DMS 273 (cell line): Measurements from ENCODE around the gene SMYD1.

ENCODE experiments used
- DNase-seq: peaks from one replicate; lab custom pipeline; 2025; ENCODE audit not compliant: unreplicated experiment; lab: John Stamatoyannopoulos, UW

Gene SMYD1

DNA sequence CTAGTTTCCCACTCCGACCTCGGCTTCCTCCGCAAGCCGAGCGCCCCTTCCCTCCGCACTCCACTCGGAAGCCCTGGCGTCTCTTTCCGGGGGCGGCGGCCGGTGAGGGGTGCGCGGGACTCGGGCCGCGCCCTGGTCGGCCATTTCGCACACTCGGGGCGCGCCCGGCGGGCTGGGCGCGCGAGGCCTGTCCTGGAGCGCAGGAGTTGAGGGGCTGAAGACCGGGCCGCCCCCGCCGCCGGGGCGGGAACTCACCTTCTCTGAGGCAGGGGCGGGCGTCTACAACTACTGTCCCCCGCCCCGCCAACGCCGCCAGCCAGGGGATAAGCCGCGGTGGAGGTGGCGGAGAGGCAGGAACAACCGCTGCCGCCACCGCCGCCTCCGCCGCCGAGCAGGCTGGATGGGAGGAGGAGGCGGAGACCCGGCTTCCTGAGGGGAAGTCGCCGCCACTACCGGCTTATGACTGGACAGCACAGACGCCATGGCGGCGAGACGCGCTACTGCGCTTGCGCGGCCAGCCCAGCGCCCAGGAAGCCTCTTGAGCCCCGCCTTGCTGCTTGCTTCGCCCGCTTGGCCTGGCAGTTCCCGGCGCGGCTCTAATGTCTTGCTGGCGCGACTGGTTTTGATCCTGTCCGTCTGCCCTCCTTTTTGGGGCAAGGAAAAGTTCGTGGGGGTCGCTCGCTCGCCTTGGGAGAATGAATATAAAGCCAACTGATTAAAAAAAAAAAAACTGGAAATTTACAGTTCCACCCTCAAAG, 12.1 kb upstream of the SMYD1 start, which contains the start of gene KRCC1:
Gene KRCC1, minus strand, starts transcription at position 413 of the 758 bp plus-strand sequence. CDS start 27,220 bp downstream, outside the sequence.
- peak; percentile 98 for DNase-seq

DNA sequence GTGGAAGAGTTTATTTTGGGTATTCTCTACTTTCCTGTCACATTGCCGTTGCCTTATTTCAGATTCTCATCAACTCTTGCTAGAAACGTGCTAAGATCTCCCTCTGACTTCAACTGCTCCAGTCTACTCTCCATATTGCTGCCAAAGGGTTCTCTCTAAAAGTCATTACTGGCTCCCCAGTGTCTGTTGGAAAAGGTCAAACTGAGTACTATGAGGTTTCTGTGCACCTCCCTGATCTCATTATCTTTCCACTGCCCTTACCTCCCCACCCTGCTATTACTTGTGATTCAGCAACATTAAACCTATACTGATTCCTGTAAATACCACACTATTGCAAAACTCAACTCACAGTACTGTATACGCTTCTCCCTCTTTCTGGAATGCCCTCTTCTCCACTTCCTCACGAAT, 10.2 kb upstream of the SMYD1 start:
- DNase-seq: no peak

DNA sequence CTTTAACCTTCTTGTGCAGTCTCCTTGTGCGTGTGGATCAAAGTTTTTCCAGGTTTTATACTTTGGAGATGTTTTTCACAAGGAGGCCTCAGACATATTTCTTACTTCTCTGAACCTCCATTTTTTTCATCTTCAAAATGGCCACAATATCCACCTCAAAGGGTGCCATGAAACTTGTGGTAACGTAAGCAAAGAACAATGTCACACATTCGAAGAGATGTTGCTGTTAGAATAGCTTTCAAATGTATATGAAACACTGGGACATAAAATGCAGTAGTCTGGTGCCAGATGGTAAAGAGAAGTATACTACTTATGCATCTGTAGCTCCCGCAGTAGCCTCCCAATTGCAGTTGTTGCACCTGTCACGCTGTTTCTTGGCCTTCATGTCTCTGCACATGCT, 9.4 kb upstream of the SMYD1 start:
- DNase-seq: peak; percentile 37

DNA sequence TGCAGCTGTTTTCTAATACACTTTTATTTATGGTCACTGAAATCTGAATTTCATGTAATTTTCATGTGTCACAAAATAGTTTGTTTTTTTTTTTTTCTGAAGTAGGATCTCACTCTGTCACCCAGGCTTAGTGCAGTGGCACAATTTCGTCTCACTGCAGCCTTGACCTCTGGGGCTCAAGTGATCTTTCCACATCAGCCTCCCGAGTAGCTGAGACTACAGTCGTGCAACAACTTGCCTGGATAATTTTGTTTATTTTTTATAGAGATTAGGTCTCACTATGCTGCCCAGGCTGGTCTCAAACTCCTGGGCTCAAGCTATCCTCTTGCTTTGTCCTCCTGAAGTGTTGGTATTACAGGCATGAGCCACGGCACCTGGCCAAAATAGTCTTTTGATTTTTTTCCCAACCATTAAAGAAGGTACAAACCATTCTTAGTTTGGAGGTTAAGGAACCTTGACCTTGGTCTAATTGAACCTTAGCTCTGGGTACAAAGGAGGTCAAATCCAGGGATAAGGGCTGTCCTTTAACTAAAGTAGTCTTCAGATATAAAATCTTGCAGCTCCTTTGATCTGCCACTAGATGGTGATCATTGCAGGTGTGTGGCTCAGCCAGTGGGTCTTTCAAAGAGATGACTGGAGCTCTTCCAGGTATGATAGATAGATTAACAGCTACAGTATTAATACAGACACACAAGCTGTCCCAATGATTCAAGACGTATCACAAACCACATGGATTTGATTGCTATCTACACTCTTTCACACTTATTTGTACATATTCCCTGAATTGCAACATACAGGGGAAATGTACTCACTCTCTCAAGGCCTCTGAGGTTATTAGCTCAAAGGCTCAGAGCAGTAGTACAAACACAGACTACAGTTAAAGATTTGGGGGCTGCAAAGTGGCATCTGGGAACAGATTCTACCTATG, 7.4 kb upstream of the SMYD1 start:
- DNase-seq: peak; percentile 71

DNA sequence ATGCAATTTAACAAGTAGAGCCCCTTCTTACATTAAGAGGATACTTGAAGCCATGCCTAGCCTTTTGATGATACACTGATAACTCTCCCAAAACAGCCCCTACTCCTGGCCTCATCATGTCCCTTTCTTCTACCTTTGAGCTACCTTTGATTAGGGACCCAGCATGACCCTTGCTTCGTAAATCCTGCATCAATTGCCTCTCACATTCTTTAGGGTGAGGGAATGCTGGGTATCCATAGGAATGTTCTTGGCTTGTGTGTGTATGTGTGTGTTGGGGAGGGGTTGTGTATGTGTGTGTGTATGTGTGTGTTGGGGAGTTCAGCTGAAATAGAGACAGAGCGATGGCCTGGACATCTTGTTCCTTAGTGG, 6.7 kb upstream of the SMYD1 start:
- no peak for DNase-seq

DNA sequence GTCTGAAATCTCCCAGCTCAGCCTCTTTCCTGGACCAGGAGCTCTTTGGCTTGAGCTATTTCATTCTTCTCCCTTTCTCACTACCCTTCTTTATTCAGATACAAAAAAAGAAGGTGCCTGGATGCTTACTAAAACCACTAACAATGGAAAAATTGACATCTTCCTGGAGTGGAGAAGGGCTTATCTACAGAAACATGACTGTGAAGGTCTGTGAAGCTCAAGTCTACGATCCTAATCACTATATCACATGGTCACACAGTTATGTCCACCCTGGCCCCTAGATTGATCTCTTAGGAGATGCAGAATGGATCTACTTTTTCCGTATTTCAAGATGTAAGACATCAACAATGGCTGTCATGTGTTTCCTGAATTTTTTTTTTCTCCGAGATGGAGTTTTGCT, 6.3 kb upstream of the SMYD1 start:
- DNase-seq: no peak

DNA sequence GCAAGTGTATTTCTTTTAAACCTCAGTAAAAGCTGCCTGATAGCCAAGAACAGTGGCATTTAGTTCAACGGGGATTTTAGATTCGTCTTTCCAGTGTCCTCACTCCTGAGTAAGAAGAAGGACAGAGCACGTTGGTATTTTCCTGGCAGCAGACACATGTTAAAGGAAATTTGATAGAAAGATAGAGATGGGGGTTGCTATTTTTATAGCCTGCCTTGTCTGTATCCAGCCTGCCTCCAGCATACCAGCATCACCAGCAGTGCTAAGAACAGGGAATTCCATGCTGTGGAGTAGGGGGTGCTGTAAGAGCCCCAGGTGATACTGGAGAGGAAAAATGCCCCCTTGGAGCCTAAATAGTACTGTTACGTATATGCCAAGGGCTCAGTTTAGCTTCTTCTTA, 1.1 kb upstream of the SMYD1 start:
- no peak for DNase-seq

DNA sequence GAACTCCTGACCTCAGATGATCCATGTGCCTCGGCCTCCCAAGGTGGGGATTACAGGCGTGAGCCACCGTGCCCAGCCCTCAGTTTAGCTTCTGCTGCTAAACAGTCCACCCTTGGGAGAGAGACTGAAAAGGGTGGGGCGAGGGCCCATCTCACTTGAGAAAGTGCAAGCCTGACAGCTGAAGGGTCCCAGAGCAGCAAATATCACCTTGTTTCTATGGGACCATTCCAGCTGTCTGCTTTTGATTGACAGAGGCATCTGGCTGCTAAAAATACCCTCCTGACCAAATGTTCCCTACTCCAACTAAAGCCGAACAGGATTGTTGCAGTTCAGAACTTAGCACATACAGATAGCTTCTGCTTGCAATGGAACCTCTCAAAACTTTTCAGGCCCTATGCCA, 436 bp upstream of the SMYD1 start:
- peak; percentile 17 for DNase-seq

DNA sequence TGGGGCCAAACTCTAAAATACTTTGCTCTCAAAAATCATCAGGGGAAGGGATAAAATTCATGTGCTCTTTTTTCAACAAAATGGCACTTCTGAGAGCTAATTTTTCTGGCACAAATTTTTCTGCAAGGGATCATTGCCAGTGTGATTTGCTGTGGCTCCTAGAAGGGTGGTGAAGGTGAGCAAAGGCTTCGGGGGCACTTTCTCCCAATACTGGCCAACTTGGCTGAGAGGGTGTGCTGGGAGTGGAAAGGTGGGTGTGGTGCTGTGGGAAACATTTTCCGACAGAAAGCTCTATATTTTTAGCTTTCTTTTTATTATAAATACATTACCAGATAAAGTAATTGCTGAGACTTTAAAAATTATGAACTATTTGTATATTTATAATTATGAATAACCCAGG, 419 bp downstream of the SMYD1 start:
- DNase-seq: no peak

DNA sequence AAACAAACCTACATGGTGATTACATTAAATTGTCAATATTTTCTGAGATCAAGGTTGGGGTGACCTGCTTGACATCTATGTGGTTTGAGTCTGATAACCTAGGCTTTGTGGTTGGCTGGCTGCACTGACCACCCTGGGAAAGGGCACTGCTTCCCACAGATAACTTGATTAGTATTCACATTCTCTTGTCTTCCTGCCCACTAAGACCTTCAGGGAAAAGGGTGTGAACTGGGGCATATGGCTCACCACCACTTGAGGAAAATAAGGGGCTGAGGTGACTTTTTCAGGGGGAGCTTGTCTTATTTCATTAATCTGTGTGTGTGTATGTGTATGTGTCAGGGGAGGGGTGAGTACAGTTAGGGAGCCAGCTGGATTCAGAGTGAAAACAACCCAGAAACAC, 1.5 kb downstream of the SMYD1 start:
- no peak for DNase-seq

DNA sequence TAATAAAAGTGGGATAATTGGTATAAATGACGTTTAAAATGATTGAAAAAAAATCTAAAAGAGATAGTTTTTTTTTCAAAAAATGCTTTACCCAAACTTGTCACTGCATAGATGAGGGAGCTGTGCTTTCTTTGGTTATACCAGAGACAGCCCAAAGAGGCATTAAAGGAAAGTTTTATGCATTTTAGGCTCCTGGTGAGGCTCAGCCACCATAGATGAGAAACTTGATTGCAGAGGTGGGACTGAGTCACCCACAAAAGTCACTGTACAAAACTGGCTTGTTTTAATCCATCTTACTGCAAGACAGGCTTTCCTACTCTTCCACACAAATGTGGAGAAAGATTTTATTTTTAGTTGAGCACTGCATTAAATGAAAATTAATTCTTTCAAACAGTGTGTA, 2.4 kb downstream of the SMYD1 start:
- DNase-seq: no peak

DNA sequence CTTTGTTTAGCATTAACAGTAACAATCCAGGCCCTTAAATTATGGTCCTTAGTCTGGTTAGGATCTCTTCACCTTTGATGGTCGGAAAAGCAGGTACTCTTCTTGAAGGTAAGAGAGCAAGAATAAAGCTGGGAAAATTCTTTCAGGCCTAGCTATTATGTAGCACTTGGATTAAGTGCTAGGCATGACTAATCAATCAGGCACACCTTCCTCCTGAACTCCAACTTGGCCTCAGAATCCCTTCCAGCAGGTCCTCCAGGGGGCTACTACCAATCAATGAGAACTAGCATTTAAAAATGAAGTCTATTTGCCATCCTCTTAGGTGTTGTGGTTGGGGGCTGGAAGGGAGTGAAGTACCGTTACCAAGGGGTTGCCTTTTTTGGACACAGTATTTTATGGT, 3.7 kb downstream of the SMYD1 start:
- DNase-seq: no peak

DNA sequence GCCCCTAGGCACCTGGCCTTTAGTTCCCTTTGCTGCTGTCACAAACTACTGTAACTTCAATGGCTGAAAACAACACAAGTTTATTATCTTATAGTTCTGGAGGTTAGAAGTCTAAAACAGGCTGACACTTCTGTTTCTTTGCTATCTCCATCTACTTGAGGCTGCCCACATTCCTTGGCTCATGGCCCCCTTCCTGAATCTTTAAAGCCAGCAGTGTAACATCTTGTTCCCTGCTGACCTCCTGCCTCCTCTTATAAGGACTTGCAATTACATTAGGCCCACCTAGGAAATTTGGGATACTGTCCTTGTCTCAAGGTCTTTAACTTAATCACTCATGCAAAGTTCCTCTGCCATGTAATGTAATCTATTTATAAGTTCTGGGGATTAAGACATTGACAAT, 6.5 kb downstream of the SMYD1 start:
- no peak for DNase-seq

DNA sequence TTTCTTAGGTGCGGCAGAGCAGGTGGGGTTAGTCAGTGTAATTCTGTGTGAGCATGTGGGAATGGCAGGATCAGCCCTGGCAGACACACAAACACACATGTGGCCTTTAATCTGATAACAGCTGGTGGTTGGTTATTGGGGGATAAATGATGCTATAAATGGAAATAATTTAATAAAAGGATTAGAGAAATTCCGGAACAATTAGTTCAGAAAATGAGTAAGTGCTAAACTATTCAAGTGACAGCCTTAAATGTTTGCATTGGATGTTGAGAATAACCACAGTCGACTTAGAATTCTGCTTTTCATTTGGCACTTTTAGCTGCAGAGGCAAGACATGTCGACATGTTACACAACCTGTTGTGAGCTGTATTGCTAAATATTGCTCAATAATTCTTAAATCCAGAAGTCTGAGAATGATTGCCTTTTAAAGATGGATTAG, 7.2 kb downstream of the SMYD1 start:
- DNase-seq: peak; percentile 19

DNA sequence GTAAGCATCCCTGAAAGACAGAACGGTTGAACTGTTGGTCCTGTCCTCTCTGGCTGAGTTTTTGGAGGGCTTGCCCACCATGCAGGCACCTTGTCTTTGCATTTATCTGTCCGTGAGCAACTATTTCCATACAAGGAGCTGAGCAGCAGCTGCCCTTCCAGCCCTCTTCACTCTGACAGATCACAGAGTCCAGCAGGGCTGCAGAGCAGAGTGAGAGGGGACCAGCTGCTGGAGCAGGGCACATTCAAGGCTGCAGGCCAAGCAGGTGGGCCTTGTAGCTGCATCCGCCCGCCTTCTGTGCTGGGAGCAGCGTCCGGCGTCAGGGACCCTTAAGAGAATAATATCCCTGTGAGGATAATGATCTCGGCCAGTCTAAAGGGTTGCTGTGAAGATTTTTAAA, 9.5 kb downstream of the SMYD1 start:
- DNase-seq: peak; percentile 9

DNA sequence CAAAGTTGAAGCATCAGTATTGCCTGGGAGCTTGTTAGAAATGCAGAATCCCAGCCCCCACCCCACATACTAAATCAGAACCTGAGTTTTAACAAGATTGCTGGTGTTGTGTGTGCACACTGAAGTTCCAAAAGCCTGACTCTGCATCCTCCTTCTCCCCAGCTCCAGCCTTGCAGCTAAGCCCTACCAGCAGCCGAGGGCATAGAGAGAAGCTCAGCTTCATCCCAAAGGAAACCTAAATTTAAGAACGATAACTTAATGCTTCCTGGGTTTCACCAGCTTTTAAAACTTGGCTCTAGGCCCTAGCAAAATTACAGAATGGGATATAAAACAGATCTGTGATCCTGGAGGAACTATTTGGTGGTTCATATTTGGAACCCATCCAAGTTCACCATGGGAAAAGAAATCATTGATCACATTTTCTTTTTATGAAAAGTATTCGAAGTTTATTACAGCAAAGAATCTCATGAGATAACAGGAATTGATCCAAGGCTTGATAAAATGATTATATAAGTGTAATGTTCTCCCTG, 11.1 kb downstream of the SMYD1 start:
- DNase-seq: no peak

DNA sequence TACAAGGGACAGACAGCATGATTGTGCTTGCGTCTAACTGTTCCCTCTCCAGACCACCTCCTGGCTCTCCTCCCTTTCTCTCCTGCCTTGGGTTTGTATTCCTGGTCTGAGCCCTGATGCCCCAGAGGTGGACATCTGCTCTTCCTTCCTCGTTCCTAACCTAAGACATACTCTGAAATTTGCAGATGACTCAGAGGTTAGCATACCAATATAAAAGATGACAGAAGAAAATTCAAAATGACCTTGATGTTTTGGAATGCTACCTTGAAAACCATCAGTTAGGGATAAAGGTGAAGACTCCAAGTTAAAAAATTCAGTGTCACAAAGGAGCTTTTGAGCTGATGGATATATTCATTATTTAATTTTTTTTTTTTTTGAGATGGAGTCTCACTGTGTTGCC, 12.9 kb downstream of the SMYD1 start:
- DNase-seq: no peak

DNA sequence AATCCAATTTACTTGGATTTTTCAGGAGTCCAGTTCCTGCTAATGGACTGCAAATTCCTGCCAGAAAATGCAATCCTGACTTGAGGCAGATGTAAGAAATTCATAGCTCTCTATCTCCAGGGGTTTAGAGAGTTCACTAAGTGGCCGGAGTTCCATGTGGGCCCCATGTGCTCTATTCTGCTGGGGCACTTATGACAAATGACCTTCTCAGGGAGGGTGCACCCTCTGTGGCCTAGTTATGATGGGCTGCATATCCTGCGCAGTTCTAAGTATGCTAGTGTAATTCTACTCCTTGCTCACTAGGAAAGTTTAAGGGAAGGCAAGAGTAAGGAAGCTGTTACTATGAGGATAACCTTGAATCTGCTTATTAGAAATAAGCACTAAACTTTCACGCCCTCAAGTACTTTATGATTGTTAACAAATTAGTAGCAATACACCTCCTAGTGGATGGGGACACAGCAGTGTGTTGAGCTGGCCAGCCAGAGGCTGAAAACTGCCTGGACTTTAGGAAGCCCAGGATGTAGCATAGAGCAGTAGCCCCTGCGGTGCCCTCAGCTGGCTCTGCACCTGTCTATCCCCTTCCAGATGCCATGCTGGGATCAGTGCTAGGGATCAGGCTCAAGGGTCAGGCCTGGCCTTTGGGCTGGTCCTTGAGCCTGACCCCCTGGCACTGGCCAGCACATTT, 14.4 kb downstream of the SMYD1 start:
- DNase-seq: no peak

DNA sequence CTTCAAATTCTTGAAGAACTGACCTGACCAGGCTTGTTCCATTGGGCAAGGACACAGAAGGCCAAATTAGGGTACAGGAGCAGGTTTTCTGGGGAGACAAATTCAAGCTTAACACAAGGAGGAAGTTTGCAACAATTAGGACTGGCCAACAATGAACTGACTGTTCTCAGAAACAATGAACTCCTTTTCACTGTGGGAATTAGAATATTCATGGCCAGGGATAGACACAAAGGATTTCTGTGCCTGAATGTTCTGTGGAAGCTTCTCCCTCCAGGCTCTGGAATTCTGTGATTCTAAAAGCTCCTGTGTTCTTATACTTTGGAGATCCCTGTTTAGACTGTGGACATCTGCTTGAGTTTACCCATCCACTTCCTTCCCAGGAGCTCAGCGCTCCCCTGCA, 15.2 kb downstream of the SMYD1 start:
- no peak for DNase-seq

DNA sequence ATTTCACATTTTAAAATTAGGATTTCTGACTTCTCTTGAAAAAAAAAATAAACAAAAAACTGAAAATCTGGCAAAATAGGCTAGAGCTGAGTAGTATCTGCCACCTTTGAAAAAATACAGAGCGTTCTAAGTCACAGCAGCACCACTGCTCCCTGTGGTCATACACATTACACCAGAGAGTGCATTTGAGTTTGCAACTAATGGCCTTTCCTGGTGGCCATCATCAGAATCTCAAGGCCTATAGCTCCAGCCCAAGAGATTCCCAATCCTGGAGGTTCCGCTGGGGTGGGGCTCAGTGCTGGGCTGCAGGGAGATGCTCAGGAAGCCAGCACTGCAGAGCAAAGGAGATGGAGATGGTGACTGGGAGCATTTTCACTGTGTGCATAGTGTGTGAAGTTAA, 17.5 kb downstream of the SMYD1 start:
- no peak for DNase-seq

DNA sequence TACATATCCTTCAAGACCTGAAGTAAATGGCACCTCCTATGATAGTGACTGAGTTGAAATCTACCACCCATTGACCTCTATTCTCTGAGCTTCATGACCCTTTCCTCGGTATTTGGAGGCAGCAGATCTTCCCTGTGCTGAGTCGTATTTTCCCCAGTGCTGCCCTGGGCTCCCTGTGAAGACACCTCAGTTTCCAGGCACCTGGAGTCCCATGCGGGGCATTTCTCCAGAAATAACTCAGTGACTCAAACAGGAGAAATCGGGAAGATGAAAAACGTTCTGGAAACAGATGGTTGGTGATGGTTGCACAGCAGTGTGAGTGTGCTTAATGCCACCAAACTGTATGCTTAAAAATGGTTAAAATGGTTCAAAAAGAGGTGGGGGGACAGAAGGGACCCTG, 18.0 kb downstream of the SMYD1 start:
- DNase-seq: no peak
